GM12878 (cell line): Measurements from ENCODE around the gene MAGI2. TPM values are rescaled to one million over a fixed set of nuclear protein-coding genes. Genes with fewer than 3 reads are reported as not detected.

Source experiments
- ATAC-seq: fragments of 200-7000 bp; cut with Tn5 transposase; 3 replicates; pipeline ENCODE4 v1.9.1; 2020; ENCODE audit warnings: mild to moderate bottlenecking, moderate library complexity
- BruUV-seq: library from RNA; stranded (reverse); fragments of 400-500 nt; replicated peaks from 2 replicates; lab custom pipeline; 2021; lab: Mats Ljungman, UMichigan
- CTCF ChIA-PET: fragments of 300-600 bp; sonication (Branson Sonifier 250); formaldehyde crosslinking; extraction: SDS; loops from one replicate; lab custom pipeline; 2021; ENCODE audit warnings: inconsistent platforms; lab: Yijun Ruan, JAX
- POLR2A ChIA-PET: fragments of 350-600 bp; formaldehyde crosslinking; extraction: SDS; loops from one replicate; lab custom pipeline; 2021; ENCODE audit warnings: inconsistent platforms; lab: Charles Lee
- RAD21 ChIA-PET: fragments of 300-600 bp; sonication (Branson Sonifier 250); formaldehyde crosslinking; loops from one replicate; lab custom pipeline; 2023; ENCODE audit warnings: antibody characterized with exemption; ENCODE audit not compliant: unreplicated experiment; lab: Charles Lee
- SMC1A ChIA-PET: fragments of 300-600 bp; sonication (Branson Sonifier 250); formaldehyde crosslinking; loops from one replicate; lab custom pipeline; 2023; ENCODE audit not compliant: unreplicated experiment, uncharacterized antibody; lab: Charles Lee
- DNase-seq: peaks from one replicate; pipeline ENCODE4 v3.0.0-alpha.2; 2011; ENCODE audit warnings: low read depth, low spot score
- FAIRE-seq: peaks from 3 replicates; lab custom pipeline; 2011; peaks lifted over from hg19 to GRCh38; lab: Jason Lieb, UNC
- H2AFZ ChIP-seq: 2 replicates; pipeline ENCODE4 v1.6.0; 2011; ENCODE audit warnings: low read depth, low read length, control low read depth; ENCODE audit not compliant: control insufficient read depth
- H3K27ac ChIP-seq: 2 replicates; pipeline ENCODE4 v1.5.1; 2011; ENCODE audit warnings: control low read depth; ENCODE audit not compliant: control insufficient read depth, insufficient read depth
- H3K27me3 ChIP-seq, 2 experiments: replicated peaks in 1 of 2; 2 replicates each; pipeline versions ENCODE4 v1.6.0 to v1.6.1; 2011; ENCODE audit warnings: low read length in 1 of 2; ENCODE audit not compliant: control insufficient read depth in 2 of 2, insufficient read depth in 2 of 2
- H3K36me3 ChIP-seq, 2 experiments: 2 replicates each; pipeline ENCODE4 v1.5.1; 2011; ENCODE audit warnings: low read length in 1 of 2; ENCODE audit not compliant: control insufficient read depth in 2 of 2, insufficient read depth in 2 of 2
- H3K4me1 ChIP-seq: 2 replicates; pipeline ENCODE4 v1.6.1; 2011; ENCODE audit warnings: mild to moderate bottlenecking, low read length, moderate library complexity, mixed read lengths; ENCODE audit not compliant: control insufficient read depth, insufficient read depth
- H3K4me2 ChIP-seq: 2 replicates; pipeline ENCODE4 v1.6.0; 2011; ENCODE audit warnings: control low read depth; ENCODE audit not compliant: control insufficient read depth, insufficient read depth
- H3K4me3 ChIP-seq: fragments of 200-600 bp; sonication (generic); 2 replicates; pipeline ENCODE4 v1.5.1; 2016
- H3K79me2 ChIP-seq: 2 replicates; pipeline ENCODE4 v1.6.0; 2011; ENCODE audit warnings: low read length; ENCODE audit not compliant: control insufficient read depth, insufficient read depth
- H3K9ac ChIP-seq: 2 replicates; pipeline ENCODE4 v1.8.0; 2011; ENCODE audit warnings: low read length, control low read depth, mixed read lengths; ENCODE audit not compliant: control insufficient read depth, insufficient read depth
- H3K9me3 ChIP-seq: replicated peaks from 3 replicates; pipeline ENCODE4 v1.5.1; 2011; ENCODE audit warnings: mild to moderate bottlenecking, low read length; ENCODE audit not compliant: control insufficient read depth, insufficient read depth
- H4K20me1 ChIP-seq: 2 replicates; pipeline ENCODE4 v1.6.0; 2011; ENCODE audit not compliant: control insufficient read depth, insufficient read depth
- NRF1 ChIP-seq: conservative IDR thresholded peaks from 2 replicates; pipeline ENCODE4 v1.6.1; 2011; ENCODE audit warnings: mild to moderate bottlenecking, low read depth, low read length, improper control_type of control experiment
- TAF1 ChIP-seq: IDR thresholded peaks from 2 replicates; pipeline ENCODE4 v1.6.1; 2011; ENCODE audit warnings: mild to moderate bottlenecking, low read depth, low read length, borderline replicate concordance
- TBL1XR1 ChIP-seq: IDR thresholded peaks from 2 replicates; pipeline ENCODE4 v1.6.1; 2012; ENCODE audit warnings: low read depth, low read length, improper control_type of control experiment
- ZNF217 ChIP-seq: fragments of 450-650 bp; IDR thresholded peaks from 2 replicates; pipeline ENCODE4 v1.6.1; 2017; ENCODE audit warnings: antibody characterized with exemption, mild to moderate bottlenecking
- ZNF384 ChIP-seq: IDR thresholded peaks from 2 replicates; pipeline ENCODE4 v1.6.1; 2012; ENCODE audit warnings: low read depth, mild to moderate bottlenecking, low read length, improper control_type of control experiment, borderline replicate concordance
- ZNF622 ChIP-seq: fragments of 450-650 bp; IDR thresholded peaks from 2 replicates; pipeline ENCODE4 v1.6.1; 2017; ENCODE audit warnings: mild to moderate bottlenecking, inconsistent platforms
- WGBS: methylation state at CpG from one replicate; pipeline ENCODE4 v1.1.6; 2016; ENCODE audit warnings: low lambda C conversion rate; ENCODE audit not compliant: insufficient replicate concordance, insufficient coverage; ENCODE audit errors: missing lambda C conversion rate; 5-methylcytosine and 5-hydroxymethylcytosine counted together
- in situ Hi-C: fragments of 300-500 bp; cut with MboI; formaldehyde crosslinking; loops from 9 replicates; pipeline ENCODE4 v1.14.3; 2018; ENCODE audit warnings: mixed read lengths
- intact Hi-C: fragments of 100-400 bp; cut with micrococcal nuclease; formaldehyde crosslinking; loops from one replicate; pipeline ENCODE4 v1.14.2; 2022; ENCODE audit not compliant: unreplicated experiment
- polyA plus RNA-seq, 11 experiments: library from polyadenylated mRNA; depleted of rRNA in 4 of 11; unstranded in 6 of 11; stranded (reverse) in 5 of 11; fragments of >200 nt; fragmentation: Nextera tagmentation in 4 of 11; fragmentation: Illumina TruSeq in 1 of 11; extraction: Ambion mirVana in 4 of 11; extraction: Trizol in 1 of 11; gene quantifications; 1 replicate in 1 of 11; 2 replicates in 10 of 11; pipeline versions ENCODE4 v1.2.1 to v1.2.3, GENCODE V29; 2011 to 2016; ENCODE audit warnings: inconsistent platforms in 2 of 11, missing spikeins in 2 of 11, low read depth in 1 of 11
- total RNA-seq, 4 experiments: library from RNA; depleted of rRNA in 3 of 4; stranded (reverse); fragments of >200 nt in 3 of 4; fragmentation: Illumina TruSeq in 1 of 4; extraction: Trizol in 1 of 4; gene quantifications; 2 replicates each; pipeline versions ENCODE4 v1.2.1 to v1.2.3, GENCODE V29; 2013 to 2021
- TF ChIP-seq, protein P1 (sequence below): IDR thresholded peaks from 2 replicates; pipeline ENCODE4 v1.6.1; 2012; ENCODE audit warnings: improper control_type of control experiment, low read depth, low read length; ENCODE audit not compliant: insufficient replicate concordance
- TF ChIP-seq, protein P2 (sequence below): fragments of 450-650 bp; IDR thresholded peaks from 2 replicates; pipeline ENCODE4 v1.6.1; 2016; ENCODE audit warnings: mild to moderate bottlenecking

Gene MAGI2
- total and polyA plus RNA-seq, 10 of the 15 experiments (the other 5 are each of a cell fraction or from before 2014, with no cell fraction given) = 0.01 to 0.31 (median 0.05) TPM; not detected in 2

DNA sequence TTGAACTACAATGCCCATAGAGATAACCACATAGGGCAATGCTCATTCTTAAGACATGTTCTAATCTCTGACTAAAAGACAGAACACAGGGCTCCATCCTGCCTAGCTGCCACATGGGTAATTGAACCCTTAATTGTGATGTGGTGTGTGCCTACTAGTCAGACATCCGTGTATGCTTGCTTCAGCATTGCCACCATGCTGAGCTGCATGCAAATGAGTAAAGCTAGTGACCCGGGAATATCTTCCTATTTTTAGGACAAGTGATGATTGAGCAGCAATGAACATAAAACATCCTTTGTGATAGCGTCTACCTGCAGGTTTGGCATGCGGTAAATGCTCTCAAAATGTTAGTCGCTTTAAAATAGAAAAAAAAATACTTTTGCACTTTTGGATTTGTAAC is 115.8 kb downstream of the MAGI2 start (continued):
- TF ChIP-seq, protein P1, sequence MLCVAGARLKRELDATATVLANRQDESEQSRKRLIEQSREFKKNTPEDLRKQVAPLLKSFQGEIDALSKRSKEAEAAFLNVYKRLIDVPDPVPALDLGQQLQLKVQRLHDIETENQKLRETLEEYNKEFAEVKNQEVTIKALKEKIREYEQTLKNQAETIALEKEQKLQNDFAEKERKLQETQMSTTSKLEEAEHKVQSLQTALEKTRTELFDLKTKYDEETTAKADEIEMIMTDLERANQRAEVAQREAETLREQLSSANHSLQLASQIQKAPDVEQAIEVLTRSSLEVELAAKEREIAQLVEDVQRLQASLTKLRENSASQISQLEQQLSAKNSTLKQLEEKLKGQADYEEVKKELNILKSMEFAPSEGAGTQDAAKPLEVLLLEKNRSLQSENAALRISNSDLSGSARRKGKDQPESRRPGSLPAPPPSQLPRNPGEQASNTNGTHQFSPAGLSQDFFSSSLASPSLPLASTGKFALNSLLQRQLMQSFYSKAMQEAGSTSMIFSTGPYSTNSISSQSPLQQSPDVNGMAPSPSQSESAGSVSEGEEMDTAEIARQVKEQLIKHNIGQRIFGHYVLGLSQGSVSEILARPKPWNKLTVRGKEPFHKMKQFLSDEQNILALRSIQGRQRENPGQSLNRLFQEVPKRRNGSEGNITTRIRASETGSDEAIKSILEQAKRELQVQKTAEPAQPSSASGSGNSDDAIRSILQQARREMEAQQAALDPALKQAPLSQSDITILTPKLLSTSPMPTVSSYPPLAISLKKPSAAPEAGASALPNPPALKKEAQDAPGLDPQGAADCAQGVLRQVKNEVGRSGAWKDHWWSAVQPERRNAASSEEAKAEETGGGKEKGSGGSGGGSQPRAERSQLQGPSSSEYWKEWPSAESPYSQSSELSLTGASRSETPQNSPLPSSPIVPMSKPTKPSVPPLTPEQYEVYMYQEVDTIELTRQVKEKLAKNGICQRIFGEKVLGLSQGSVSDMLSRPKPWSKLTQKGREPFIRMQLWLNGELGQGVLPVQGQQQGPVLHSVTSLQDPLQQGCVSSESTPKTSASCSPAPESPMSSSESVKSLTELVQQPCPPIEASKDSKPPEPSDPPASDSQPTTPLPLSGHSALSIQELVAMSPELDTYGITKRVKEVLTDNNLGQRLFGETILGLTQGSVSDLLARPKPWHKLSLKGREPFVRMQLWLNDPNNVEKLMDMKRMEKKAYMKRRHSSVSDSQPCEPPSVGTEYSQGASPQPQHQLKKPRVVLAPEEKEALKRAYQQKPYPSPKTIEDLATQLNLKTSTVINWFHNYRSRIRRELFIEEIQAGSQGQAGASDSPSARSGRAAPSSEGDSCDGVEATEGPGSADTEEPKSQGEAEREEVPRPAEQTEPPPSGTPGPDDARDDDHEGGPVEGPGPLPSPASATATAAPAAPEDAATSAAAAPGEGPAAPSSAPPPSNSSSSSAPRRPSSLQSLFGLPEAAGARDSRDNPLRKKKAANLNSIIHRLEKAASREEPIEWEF = no peak
- no peak for TF ChIP-seq ZNF384

DNA sequence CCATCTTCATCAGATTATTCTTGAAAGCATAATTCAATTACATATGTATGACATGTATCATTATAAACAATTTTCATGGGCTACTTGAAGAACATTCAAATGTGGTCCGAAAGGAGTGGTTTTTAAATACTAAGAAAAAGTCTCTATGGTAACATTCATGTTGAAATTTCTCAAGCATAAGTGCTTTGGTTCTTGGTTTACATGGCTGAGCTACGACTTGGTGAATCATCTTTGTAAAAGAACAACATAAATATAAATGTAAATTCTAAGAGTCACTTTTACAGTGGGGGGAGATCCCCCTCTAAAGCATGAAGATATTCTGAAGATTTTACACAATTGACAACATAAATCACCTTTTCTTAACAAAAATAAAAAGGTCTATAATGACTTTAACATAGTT is 118.6 kb downstream of the MAGI2 start:
- H3K4me3 ChIP-seq = no peak overlapping the region
- POLR2A ChIA-PET = no interaction called here
- DNase-seq = no peak
- intact Hi-C loops = no loop called here
- 2% methylated on average over 2 of the region's 2 CpGs for WGBS
- TF ChIP-seq TBL1XR1 (no peak), ZNF217 (no peak), NRF1 (no peak), TAF1 (no peak), ZNF384 (no peak), ZNF622 (no peak)
- TF ChIP-seq, protein P2, sequence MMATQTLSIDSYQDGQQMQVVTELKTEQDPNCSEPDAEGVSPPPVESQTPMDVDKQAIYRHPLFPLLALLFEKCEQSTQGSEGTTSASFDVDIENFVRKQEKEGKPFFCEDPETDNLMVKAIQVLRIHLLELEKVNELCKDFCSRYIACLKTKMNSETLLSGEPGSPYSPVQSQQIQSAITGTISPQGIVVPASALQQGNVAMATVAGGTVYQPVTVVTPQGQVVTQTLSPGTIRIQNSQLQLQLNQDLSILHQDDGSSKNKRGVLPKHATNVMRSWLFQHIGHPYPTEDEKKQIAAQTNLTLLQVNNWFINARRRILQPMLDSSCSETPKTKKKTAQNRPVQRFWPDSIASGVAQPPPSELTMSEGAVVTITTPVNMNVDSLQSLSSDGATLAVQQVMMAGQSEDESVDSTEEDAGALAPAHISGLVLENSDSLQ = no peak
- TF ChIP-seq, all 136 proteins: peak for 0
- H3K9ac ChIP-seq = no peak overlapping the region
- no peak overlapping the region for H3K27ac ChIP-seq
- no peaks in the 10 kb centered on the region for H3K4me1 ChIP-seq
- no peaks in the 10 kb centered on the region for H3K79me2 ChIP-seq
- H3K4me2 ChIP-seq = no peak overlapping the region
- ChIA-PET SMC1A (interaction anchor here (0.5 kb wide), 1 partner anchor 37 kb away, joined by 3 read pairs; no protein-coding TSS in a partner anchor), RAD21 (no interaction called here), CTCF (no interaction called here)
- no peak overlapping the region for H2AFZ ChIP-seq
- no peaks in the 10 kb centered on the region for H4K20me1 ChIP-seq
- H3K36me3 ChIP-seq = no peaks in the 10 kb centered on the region
- FAIRE-seq (no peak), ATAC-seq (no peak)
- H3K9me3 ChIP-seq = no peaks in the 10 kb centered on the region
- H3K27me3 ChIP-seq = no peaks in the 10 kb centered on the region
- in situ Hi-C loops = no loop called here
- no TSS peak for BruUV-seq
